Naive thymus-derived CD8-positive, alpha-beta T cell (primary cell): ENCODE results near the gene LRRTM4. TPM values are rescaled to one million over a fixed set of nuclear protein-coding genes. Genes with fewer than 3 reads are reported as not detected.
"Not testable (repeated sequence)": the region's sequence is repeated elsewhere in the genome, so short reads cannot be mapped to it uniquely, and the experiment has no call there.

Experiments
- ATAC-seq, 2 donors: fragments of 150-1000 bp; cut with Tn5 transposase in 1 of 2; sonication (Bioruptor Pico), chemical (Tn5 transposase) in 1 of 2; 1 replicate in 1 of 2; 2 replicates in 1 of 2; pipeline ENCODE4 v1.10.0; 2021; ENCODE audit warnings: mild to moderate bottlenecking in 2 of 2, moderate library complexity in 2 of 2
- POLR2A ChIA-PET: fragments of 350-600 bp; sonication (Branson Sonifier 250); formaldehyde crosslinking; loops from one replicate; lab custom pipeline; 2021; ENCODE audit warnings: antibody characterized with exemption; lab: Charles Lee
- DNase-seq, 10 donors: peaks; one replicate each; pipeline versions ENCODE4 v3.0.0 to v3.0.0-alpha.2; 2020 to 2022
- H3K27ac Mint-ChIP-seq, 10 donors: one replicate each; pipeline ENCODE4 v1.8.0; 2020 to 2022; ENCODE audit warnings: mild to moderate bottlenecking in 10 of 10, mixed read lengths in 10 of 10, moderate library complexity in 4 of 10, inconsistent platforms in 1 of 10
- H3K27me3 Mint-ChIP-seq, 5 donors: one replicate each; pipeline ENCODE4 v1.8.0; 2021 to 2022; ENCODE audit warnings: mixed read lengths in 5 of 5
- H3K36me3 Mint-ChIP-seq, 3 donors: one replicate each; pipeline ENCODE4 v1.8.0; 2020 to 2022; ENCODE audit warnings: mixed read lengths in 3 of 3, mild to moderate bottlenecking in 2 of 3, inconsistent platforms in 1 of 3
- H3K4me1 Mint-ChIP-seq, 4 donors: one replicate each; pipeline ENCODE4 v1.8.0; 2021 to 2022; ENCODE audit warnings: mixed read lengths in 4 of 4
- H3K4me3 Mint-ChIP-seq, 10 donors: one replicate each; pipeline ENCODE4 v1.8.0; 2020 to 2022; ENCODE audit warnings: mild to moderate bottlenecking in 10 of 10, mixed read lengths in 10 of 10, moderate library complexity in 6 of 10, inconsistent platforms in 1 of 10
- H3K9me3 Mint-ChIP-seq, 9 donors: one replicate each; pipeline ENCODE4 v1.8.0; 2020 to 2022; ENCODE audit warnings: mixed read lengths in 9 of 9, mild to moderate bottlenecking in 3 of 9, inconsistent platforms in 1 of 9, moderate library complexity in 1 of 9
- polyA plus RNA-seq, 3 donors: library from polyadenylated mRNA; unstranded; fragments of 300-500 nt; fragmentation: Illumina TruSeq; gene quantifications; one replicate each; pipeline ENCODE4 v1.2.3, GENCODE V29; 2021
- total RNA-seq, 8 experiments: library from RNA in 2 of 8; stranded (reverse) in 2 of 8; gene quantifications; one replicate each; pipeline ENCODE4 v1.2.3 and lab custom pipeline; 2021 to 2026

Gene LRRTM4
- total and polyA plus RNA-seq, 5 experiments from 2014 or later: not detected

- DNase-seq (no peak), ATAC-seq (no peak)
- Mint-ChIP-seq H3K36me3 (no peaks in the 10 kb centered on the region), H3K9me3 (peaks cover 0 to 35% (median 5%) of the 10 kb centered on the region in 9 donors), H3K27me3 (peaks cover 0 to 3% (median 0%) of the 10 kb centered on the region in 5 donors), H3K4me3 (no peak overlapping the region), H3K27ac (no peak overlapping the region), H3K4me1 (no peaks in the 10 kb centered on the region)
- POLR2A ChIA-PET: no interaction called here
Measured at GRCh38 chr2:76826691-76827090, 695.5 kb downstream of the LRRTM4 start.

- no peak overlapping the region for H3K27ac Mint-ChIP-seq
- H3K4me3 Mint-ChIP-seq: no peak overlapping the region
- ATAC-seq: no peak
- no peak for DNase-seq
- peaks cover 0 to 3% (median 0%) of the 10 kb centered on the region in 5 donors for H3K27me3 Mint-ChIP-seq
- no peaks in the 10 kb centered on the region for H3K36me3 Mint-ChIP-seq
- no peaks in the 10 kb centered on the region for H3K4me1 Mint-ChIP-seq
- H3K9me3 Mint-ChIP-seq: peaks cover 0 to 37% (median 5%) of the 10 kb centered on the region in 9 donors
- POLR2A ChIA-PET: no interaction called here
Measured at GRCh38 chr2:76825140-76825970, 696.8 kb downstream of the LRRTM4 start.

- ATAC-seq (no peak), DNase-seq (no peak)
- POLR2A ChIA-PET: no interaction called here
- Mint-ChIP-seq H3K4me3 (no peak overlapping the region), H3K27ac (no peak overlapping the region), H3K9me3 (peaks cover 2 to 36% (median 7%) of the 10 kb centered on the region in 9 donors), H3K36me3 (no peaks in the 10 kb centered on the region), H3K27me3 (peaks cover 0 to 3% (median 0%) of the 10 kb centered on the region in 5 donors), H3K4me1 (no peaks in the 10 kb centered on the region)
Measured at GRCh38 chr2:76821731-76822130, 700.4 kb downstream of the LRRTM4 start.

GRCh38 chr2:76813084-76813483, 709.1 kb downstream of the LRRTM4 start:
- Mint-ChIP-seq H3K9me3 (peaks cover 0 to 30% (median 11%) of the 10 kb centered on the region in 9 donors), H3K36me3 (no peaks in the 10 kb centered on the region), H3K27me3 (no peaks in the 10 kb centered on the region), H3K4me3 (no peak overlapping the region), H3K27ac (no peak overlapping the region), H3K4me1 (peaks cover 0 to 2% (median 0%) of the 10 kb centered on the region in 4 donors)
- POLR2A ChIA-PET: no interaction called here
- no peak for ATAC-seq
- no peak for DNase-seq

- no peak overlapping the region for H3K27ac Mint-ChIP-seq
- H3K9me3 Mint-ChIP-seq: peaks cover 0 to 26% (median 11%) of the 10 kb centered on the region in 9 donors
- no peaks in the 10 kb centered on the region for H3K27me3 Mint-ChIP-seq
- no peak for ATAC-seq
- POLR2A ChIA-PET: no interaction called here
- no peaks in the 10 kb centered on the region for H3K36me3 Mint-ChIP-seq
- peaks cover 0 to 2% (median 0%) of the 10 kb centered on the region in 4 donors for H3K4me1 Mint-ChIP-seq
- no peak overlapping the region for H3K4me3 Mint-ChIP-seq
- DNase-seq: no peak
Measured at GRCh38 chr2:76812156-76812555, 710.0 kb downstream of the LRRTM4 start.

GRCh38 chr2:76809136-76809535, 713.0 kb downstream of the LRRTM4 start:
- peaks cover 0 to 2% (median 0%) of the 10 kb centered on the region in 4 donors for H3K4me1 Mint-ChIP-seq
- H3K36me3 Mint-ChIP-seq: no peaks in the 10 kb centered on the region
- H3K27ac Mint-ChIP-seq: no peak overlapping the region
- POLR2A ChIA-PET: no interaction called here
- H3K27me3 Mint-ChIP-seq: no peaks in the 10 kb centered on the region
- DNase-seq (no peak), ATAC-seq (no peak)
- peaks cover 0 to 28% (median 8%) of the 10 kb centered on the region in 9 donors for H3K9me3 Mint-ChIP-seq
- H3K4me3 Mint-ChIP-seq: no peak overlapping the region

GRCh38 chr2:76808732-76809131, 713.4 kb downstream of the LRRTM4 start:
- Mint-ChIP-seq H3K27me3 (no peaks in the 10 kb centered on the region), H3K36me3 (no peaks in the 10 kb centered on the region), H3K4me3 (no peak overlapping the region), H3K4me1 (peaks cover 0 to 2% (median 0%) of the 10 kb centered on the region in 4 donors), H3K27ac (no peak overlapping the region), H3K9me3 (peaks cover 0 to 28% (median 9%) of the 10 kb centered on the region in 9 donors)
- DNase-seq (no peak), ATAC-seq (no peak)
- POLR2A ChIA-PET: no interaction called here

GRCh38 chr2:76793647-76794334, 728.4 kb downstream of the LRRTM4 start:
- H3K4me3 Mint-ChIP-seq: no peak overlapping the region
- H3K4me1 Mint-ChIP-seq: no peaks in the 10 kb centered on the region
- peaks cover 0 to 1% (median 0%) of the 10 kb centered on the region in 5 donors for H3K27me3 Mint-ChIP-seq
- DNase-seq (no peak), ATAC-seq (no peak)
- H3K9me3 Mint-ChIP-seq: peaks cover 0 to 19% (median 9%) of the 10 kb centered on the region in 9 donors
- H3K27ac Mint-ChIP-seq: no peak overlapping the region
- peaks cover 0 to 4% (median 0%) of the 10 kb centered on the region in 3 donors for H3K36me3 Mint-ChIP-seq
- POLR2A ChIA-PET: no interaction called here

GRCh38 chr2:76781313-76781712, 740.9 kb downstream of the LRRTM4 start:
- H3K4me3 Mint-ChIP-seq, H3K4me1 Mint-ChIP-seq, H3K36me3 Mint-ChIP-seq, H3K27ac Mint-ChIP-seq, ATAC-seq, POLR2A ChIA-PET, H3K27me3 Mint-ChIP-seq, DNase-seq: not testable (repeated sequence)
- peaks cover 0 to 11% (median 6%) of the 10 kb centered on the region in 9 donors for H3K9me3 Mint-ChIP-seq

GRCh38 chr2:76763276-76763675, 758.9 kb downstream of the LRRTM4 start:
- Mint-ChIP-seq H3K4me1 (no peaks in the 10 kb centered on the region), H3K4me3 (no peak overlapping the region)

GRCh38 chr2:76760367-76760704, 761.8 kb downstream of the LRRTM4 start:
- no peak for ATAC-seq
- Mint-ChIP-seq H3K4me3 (no peak overlapping the region), H3K9me3 (peaks cover 1 to 24% (median 15%) of the 10 kb centered on the region in 9 donors), H3K4me1 (no peaks in the 10 kb centered on the region), H3K27ac (no peak overlapping the region), H3K27me3 (no peaks in the 10 kb centered on the region), H3K36me3 (no peaks in the 10 kb centered on the region)
- DNase-seq: no peak
- POLR2A ChIA-PET: no interaction called here

More at GRCh38 chr2:76763276-76763675, 758.9 kb downstream of the LRRTM4 start:
- Mint-ChIP-seq H3K27me3 (no peaks in the 10 kb centered on the region), H3K36me3 (no peaks in the 10 kb centered on the region), H3K9me3 (peaks cover 1 to 46% (median 16%) of the 10 kb centered on the region in 9 donors), H3K27ac (no peak overlapping the region)
- no peak for DNase-seq
- POLR2A ChIA-PET: no interaction called here
- no peak for ATAC-seq

GRCh38 chr2:76759634-76760366, 762.4 kb downstream of the LRRTM4 start:
- Mint-ChIP-seq H3K27me3 (no peaks in the 10 kb centered on the region), H3K9me3 (peaks cover 1 to 24% (median 14%) of the 10 kb centered on the region in 9 donors), H3K4me1 (no peaks in the 10 kb centered on the region), H3K36me3 (no peaks in the 10 kb centered on the region), H3K4me3 (no peak overlapping the region), H3K27ac (no peak overlapping the region)
- no peak for ATAC-seq
- DNase-seq: no peak
- POLR2A ChIA-PET: no interaction called here

GRCh38 chr2:76752506-76752905, 769.7 kb downstream of the LRRTM4 start:
- no peak for DNase-seq
- POLR2A ChIA-PET: no interaction called here
- H3K36me3 Mint-ChIP-seq: no peaks in the 10 kb centered on the region
- H3K4me3 Mint-ChIP-seq: no peak overlapping the region
- ATAC-seq: no peak
- no peak overlapping the region for H3K27ac Mint-ChIP-seq
- H3K9me3 Mint-ChIP-seq: peaks cover 0 to 13% (median 7%) of the 10 kb centered on the region in 9 donors
- no peaks in the 10 kb centered on the region for H3K27me3 Mint-ChIP-seq
- no peaks in the 10 kb centered on the region for H3K4me1 Mint-ChIP-seq
